Measurements from ENCODE around the gene GPR42.

DNA sequence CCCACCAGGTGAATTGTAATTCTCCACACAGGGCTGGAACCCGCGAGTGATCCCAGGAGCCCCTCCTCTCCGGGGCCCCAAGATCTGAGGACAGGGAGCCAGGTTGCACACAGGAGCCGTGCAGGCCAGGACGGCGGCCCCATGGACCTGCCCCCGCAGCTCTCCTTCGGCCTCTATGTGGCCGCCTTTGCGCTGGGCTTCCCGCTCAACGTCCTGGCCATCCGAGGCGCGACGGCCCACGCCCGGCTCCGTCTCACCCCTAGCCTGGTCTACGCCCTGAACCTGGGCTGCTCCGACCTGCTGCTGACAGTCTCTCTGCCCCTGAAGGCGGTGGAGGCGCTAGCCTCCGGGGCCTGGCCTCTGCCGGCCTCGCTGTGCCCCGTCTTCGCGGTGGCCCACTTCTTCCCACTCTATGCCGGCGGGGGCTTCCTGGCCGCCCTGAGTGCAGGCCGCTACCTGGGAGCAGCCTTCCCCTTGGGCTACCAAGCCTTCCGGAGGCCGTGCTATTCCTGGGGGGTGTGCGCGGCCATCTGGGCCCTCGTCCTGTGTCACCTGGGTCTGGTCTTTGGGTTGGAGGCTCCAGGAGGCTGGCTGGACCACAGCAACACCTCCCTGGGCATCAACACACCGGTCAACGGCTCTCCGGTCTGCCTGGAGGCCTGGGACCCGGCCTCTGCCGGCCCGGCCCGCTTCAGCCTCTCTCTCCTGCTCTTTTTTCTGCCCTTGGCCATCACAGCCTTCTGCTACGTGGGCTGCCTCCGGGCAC, 19.3 kb upstream of the GPR42 start:
- TF ChIP-seq CBFB (CRISPR knock-in tag; IDR thresholded peaks at IDR 0.05; ENCODE audit: low read depth): no peak
- TF ChIP-seq, protein P1, sequence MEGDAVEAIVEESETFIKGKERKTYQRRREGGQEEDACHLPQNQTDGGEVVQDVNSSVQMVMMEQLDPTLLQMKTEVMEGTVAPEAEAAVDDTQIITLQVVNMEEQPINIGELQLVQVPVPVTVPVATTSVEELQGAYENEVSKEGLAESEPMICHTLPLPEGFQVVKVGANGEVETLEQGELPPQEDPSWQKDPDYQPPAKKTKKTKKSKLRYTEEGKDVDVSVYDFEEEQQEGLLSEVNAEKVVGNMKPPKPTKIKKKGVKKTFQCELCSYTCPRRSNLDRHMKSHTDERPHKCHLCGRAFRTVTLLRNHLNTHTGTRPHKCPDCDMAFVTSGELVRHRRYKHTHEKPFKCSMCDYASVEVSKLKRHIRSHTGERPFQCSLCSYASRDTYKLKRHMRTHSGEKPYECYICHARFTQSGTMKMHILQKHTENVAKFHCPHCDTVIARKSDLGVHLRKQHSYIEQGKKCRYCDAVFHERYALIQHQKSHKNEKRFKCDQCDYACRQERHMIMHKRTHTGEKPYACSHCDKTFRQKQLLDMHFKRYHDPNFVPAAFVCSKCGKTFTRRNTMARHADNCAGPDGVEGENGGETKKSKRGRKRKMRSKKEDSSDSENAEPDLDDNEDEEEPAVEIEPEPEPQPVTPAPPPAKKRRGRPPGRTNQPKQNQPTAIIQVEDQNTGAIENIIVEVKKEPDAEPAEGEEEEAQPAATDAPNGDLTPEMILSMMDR (IDR thresholded peaks at IDR 0.05): no peak

Measured in WTC11 (cell line).